NCI-H2171 treated with DMSO at 0.1 percent for 48 hours (cell line): ENCODE data around the gene WASHC3.
"Not testable (repeated sequence)": the region's sequence is repeated elsewhere in the genome, so short reads cannot be mapped to it uniquely, and the experiment has no call there.

Experiments
- DNase-seq: peaks from one replicate; lab custom pipeline; 2025; lab: John Stamatoyannopoulos, UW

Gene WASHC3

DNA sequence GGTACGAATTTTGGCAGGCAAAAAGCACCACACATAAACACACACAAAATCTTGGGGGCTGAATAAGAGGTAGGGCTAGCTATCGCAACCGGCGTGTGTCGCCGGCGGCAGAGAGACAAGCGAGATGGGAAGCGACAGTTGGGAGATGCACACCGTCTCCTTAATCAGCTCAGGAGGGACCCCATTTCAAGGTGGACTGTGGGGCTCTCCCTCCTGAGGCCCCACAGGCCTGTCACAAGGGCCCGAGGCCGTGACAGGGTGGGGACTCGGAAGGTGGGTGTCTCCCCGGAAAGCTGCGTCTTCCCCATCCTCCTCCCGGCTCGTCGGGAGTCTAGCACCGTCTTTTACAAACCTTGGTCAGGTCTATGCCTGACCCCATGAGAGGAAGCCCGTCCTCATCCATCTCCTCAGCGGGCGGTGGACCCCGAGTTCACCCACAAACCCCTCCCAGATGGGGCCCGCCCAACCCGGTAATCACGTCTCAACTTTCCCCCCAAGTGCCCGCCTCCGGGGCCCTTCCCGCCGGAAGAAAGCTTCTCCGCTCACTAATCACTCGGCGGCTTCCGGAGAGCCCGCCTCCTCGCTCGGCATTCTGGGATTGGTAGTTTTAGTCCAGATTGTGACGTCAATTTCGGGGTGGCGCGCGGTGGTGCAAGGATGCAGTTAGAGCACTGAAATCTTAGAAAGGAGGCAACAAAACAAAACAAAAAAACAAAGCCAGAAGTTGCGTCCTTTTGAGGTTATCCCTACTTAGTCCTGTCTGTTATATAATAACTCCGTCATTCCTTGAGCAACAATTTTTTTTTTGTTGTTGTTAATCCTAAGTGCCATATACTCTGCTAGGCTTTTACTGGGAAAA is at the start of gene WASHC3:
WASHC3 (minus strand) TSS at position 432 of the 859 bp plus-strand sequence; CDS start at position 403, 29 bp downstream.
- peak; percentile 96 for DNase-seq

DNA sequence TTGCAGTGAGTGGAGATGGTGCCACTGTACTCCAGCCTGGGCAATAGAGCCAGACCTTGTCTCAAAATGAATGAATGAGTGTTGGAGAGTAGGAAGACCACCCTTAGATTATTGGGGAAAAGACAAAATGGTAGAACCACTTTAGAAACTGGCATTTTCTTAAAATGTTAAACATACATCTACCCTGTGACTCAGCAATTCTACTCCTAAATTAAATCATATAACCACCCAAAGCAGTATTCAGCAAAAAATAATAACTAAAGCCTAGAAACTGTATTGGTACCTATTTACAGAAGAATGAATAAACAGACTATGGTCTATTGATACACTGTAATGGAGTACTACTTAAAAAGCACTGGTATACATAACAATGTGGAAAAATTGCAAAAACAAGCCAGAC is 49.0 kb upstream of the WASHC3 start:
- no peak for DNase-seq

DNA sequence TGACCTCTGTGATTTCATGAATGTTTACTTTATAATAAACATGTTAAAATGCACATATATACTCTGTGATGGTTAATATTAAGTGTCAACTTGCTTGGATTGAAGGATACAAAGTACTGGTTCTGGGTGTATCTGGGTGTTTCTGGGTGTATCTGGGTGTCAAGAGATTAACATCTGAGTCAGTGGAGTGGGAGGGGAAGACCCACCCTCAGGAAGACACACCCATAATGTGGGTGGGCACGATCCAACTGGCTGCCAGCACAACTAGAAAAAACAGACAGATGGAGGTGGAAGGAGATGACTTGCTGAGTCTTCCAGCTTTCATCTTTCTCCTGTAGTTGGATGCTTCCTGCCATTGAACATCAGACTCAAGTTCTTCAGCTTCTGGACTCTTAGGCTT is 46.2 kb upstream of the WASHC3 start:
- DNase-seq = no peak

DNA sequence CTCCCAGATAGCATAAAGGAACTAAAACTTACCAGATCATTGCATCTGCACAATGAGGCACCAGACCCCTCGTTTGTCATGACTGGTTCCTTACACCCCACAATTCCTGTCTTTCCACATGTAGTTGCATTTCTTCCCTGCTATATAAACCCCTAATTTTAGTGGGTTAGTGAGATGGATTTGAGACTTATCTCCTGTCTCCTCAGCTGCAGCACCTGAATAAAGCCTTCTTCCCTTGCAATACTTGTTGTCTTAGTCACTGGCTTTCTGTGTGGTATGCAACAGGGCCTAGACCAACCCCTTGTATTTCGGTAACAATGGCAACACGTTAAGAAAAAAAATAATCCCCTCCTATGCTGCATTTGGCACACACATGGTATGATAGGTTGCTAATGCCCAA is 45.1 kb upstream of the WASHC3 start:
- no peak for DNase-seq

GRCh38 chr12:102096855-102097254 is 35.1 kb upstream of the WASHC3 start:
- DNase-seq = no peak

- DNase-seq = peak; percentile 81
These were observed 34.0 kb upstream of the WASHC3 start for GRCh38 chr12:102095677-102096263.

- no peak for DNase-seq
These were observed 31.5 kb upstream of the WASHC3 start for GRCh38 chr12:102093319-102093718.

GRCh38 chr12:102089228-102089835 is 27.5 kb upstream of the WASHC3 start:
- DNase-seq = not testable (repeated sequence)

DNA sequence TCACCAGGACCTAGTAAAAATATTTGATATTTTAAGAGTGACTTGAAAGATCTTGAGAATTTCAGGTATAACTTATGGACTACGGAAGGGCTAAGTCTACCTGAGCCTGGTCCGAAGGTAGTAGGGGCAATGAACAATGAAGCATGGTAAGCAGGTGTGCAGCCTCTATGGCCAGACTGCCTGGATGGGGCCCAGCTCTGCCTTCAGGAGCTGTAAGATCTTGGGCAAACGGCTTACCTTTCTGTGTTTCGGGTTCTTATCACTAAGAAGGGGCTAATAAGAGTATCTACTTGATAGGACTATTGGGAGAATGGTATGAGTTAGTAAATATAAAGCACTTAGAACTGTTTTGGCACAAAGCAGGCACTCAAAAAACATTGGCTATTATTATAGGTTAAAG is 19.1 kb upstream of the WASHC3 start:
- DNase-seq = no peak

DNA sequence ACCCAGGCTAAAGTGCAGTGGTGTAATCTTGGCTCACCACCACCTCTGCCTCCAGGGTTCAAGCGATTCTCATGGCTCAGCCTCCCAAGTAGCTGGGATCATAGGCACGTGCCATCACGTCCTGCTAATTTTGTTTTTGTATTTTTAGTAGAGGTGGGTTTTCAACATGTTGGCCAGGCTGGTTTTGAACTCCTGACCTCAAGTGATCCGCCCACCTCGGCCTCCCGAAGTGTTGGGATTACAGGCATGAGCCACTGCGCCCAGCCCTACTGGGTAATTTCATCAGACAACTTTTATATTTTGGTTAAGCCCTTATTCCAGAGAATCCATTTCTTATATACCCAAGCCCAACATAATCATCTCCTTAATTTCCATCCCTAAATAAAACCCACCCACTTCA is 10.3 kb upstream of the WASHC3 start:
- not testable (repeated sequence) for DNase-seq

DNA sequence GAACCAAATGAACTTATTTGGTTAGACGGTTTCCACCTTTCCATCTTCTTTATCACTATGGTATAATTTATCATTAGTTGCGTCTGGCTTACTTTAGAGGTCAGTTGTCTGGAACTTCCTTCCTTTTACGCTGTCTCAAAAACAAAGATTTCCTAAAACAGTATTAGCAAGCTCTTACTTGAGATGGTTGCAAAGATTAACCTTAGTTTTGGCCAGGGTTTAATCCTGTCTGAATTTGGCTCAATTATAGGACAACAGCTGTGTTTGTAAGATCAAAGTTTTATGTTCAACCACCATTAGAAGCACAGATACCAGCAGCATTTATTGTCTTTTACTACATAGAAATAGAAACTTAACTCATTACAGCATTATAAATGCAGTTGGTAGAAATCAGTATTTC is 7.9 kb upstream of the WASHC3 start:
- DNase-seq = no peak

GRCh38 chr12:102067574-102068258 is 5.9 kb upstream of the WASHC3 start:
- no peak for DNase-seq

DNA sequence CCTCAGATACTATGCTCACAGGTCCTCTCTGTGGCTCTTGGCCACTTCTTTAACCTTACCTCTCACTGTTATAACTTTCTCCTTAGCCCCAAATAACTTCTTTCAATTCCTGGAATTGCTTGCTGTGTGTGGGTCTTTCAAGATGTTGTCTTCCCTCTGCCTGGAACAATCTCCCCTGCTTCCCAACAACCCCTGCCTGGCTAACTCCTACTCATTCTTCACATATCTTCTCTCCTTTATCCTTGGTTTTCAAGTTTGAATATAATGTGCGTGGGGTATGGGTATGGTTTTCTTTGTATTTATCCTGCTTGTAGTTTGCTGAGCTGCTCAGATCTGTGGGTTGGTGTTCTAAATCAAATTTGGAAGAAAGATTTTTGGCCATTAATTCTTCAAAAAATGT is 2.7 kb upstream of the WASHC3 start:
- DNase-seq = no peak

GRCh38 chr12:102063069-102063468 is 1.3 kb upstream of the WASHC3 start:
- peak; percentile 7 for DNase-seq

DNA sequence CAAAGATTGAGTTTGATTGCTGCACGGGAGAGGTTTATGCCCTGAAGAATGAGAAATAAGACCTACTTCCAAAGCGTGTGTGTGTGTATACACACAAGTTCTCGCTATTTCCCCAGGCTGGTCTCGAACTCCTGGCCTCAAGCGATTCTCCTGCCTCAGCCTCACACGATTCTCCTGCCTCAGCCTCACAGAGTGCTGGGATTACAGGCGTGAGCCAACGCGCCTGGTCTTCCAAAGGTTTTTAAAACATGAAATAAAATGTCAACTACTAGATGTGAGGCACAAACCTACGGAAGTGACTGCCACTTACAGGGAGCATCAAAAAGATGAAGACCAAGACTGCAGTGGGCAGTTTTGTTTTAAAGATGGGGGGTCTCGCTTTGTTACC is 622 bp upstream of the WASHC3 start:
- no peak for DNase-seq

DNA sequence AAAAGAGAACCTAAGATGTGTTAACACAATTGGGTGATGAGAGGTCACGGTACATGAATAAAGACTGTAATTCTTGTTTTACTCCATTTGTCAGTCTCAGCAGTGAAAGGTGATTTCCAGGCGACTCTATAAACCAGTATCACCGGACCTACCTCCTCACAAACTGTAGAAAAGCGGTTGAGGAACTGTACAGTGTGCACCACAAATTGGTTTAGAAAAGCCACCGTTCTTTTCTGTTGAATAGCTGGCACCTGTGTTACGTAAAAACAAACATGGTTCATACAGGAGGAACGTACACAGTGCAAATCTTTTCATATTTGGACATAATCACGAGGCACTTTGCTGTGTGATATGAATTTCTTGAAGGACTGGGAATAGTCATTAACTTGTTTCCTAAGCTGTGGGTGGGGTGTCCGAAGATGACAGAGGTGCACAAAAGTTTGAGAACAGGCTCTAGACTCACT is 663 bp downstream of the WASHC3 start:
- DNase-seq = no peak

DNA sequence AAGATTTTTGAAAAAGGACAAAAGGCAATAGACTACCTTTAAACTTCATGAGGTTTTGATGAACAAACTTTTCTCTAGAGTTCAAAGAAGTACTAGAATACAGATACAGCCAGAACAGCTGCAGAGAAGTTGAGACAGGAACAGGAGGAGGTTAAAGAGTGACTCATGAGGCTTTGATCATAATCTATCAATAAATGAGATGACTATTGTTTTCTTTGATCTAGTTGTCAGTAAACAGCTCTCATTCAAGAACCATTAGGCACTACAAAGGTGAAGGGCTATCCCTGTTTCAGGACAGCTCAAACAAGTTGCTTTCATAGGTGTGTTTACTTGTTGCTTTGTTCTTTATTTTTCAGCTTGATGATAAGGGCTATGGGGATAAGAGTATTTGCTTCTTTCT is 2.4 kb downstream of the WASHC3 start:
- no peak for DNase-seq

DNA sequence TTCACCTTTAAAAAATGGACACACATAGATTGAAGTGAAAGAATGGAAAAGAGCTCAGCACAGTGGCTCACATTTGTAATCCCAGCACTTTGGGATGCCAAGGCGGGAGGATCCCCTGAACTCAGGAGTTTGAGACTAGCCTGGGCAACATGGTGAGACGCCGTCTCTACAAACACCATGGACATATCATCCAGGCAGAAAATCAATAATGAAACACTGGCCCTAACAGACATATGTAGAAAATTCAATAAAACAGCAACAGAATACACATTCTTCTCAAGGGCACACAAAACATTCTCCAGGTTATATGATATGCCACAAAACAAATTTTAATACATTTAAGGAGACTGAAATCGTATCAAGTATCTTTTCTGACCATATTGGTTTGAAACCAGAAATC is 7.4 kb downstream of the WASHC3 start:
- DNase-seq = no peak

DNA sequence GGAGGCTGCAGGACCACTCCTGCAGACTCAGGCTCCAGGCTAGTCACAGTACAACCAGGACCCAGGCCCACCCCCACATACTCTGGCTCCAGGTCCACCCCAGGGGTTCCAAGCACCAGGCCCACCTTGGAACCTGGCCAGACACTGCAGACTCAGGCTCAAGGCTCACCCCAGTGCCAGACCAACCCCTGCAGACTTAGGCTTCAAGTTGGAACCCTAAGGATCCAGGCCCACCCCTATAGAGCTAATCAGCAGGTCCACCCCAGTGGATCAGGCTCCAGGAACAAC is 8.8 kb downstream of the WASHC3 start:
- no peak for DNase-seq

DNA sequence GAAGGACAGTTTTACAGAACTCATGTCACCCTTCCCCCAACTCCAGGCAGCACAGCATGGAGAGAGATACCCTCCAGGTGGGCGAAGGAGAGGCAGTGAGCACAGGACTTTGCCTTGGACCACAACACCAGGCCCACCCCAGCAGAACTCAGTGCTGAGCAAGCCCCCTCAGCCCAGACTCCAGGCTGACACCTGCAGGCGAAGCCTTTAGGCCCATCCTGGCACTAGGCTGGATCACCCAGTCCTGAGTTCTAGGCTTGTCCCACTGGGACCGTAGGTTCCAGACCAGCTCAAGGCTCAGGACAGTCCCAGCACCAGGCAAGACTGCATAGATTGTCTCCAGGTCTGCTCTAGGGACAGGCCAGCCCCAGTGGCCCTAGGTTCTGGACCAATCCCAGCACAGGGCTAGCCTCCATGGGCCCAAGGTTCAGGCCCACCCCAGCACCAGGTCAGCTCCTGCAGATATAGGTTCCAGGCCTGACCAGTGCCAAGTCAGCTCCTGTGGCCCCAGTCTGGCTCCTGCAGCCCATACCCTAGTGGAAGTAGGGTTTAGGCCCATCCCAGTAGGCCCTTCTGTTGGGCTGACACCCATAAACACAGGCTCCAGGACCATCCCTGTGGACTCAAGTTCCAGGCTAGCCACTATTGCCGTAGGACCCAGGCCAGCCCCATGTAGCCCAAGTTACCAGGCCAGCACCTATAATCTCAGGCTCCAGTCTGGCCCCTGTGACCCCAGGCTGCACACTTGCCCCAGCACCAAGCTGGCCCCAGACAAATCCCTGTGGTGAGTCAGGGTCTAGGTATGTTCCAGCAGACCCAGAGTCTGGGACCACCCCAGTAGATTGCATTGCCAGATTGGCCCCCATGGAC is 9.4 kb downstream of the WASHC3 start:
- no peak for DNase-seq

- DNase-seq = no peak
These were observed 10.3 kb downstream of the WASHC3 start for GRCh38 chr12:102051431-102051965.
